IgD-negative memory B cell (primary cell): ENCODE data around the gene PPP1R1B. TPM values are rescaled to one million over a fixed set of nuclear protein-coding genes. Genes with fewer than 3 reads are reported as not detected.

Experiments used
- H3K27ac Mint-ChIP-seq, 3 donors: one replicate each; pipeline ENCODE4 v1.8.0; 2020 to 2022; ENCODE audit warnings: mild to moderate bottlenecking in 3 of 3, mixed read lengths in 3 of 3, moderate library complexity in 1 of 3
- H3K27me3 Mint-ChIP-seq: one replicate; pipeline ENCODE4 v1.8.0; 2021; ENCODE audit warnings: mixed read lengths
- H3K36me3 Mint-ChIP-seq: one replicate; pipeline ENCODE4 v1.8.0; 2020; ENCODE audit warnings: mild to moderate bottlenecking, mixed read lengths
- H3K4me1 Mint-ChIP-seq, 3 donors: one replicate each; pipeline ENCODE4 v1.8.0; 2020 to 2022; ENCODE audit warnings: mixed read lengths in 3 of 3, mild to moderate bottlenecking in 1 of 3
- H3K4me3 Mint-ChIP-seq, 4 donors: one replicate each; pipeline ENCODE4 v1.8.0; 2020 to 2022; ENCODE audit warnings: mild to moderate bottlenecking in 4 of 4, mixed read lengths in 4 of 4, moderate library complexity in 3 of 4
- H3K9me3 Mint-ChIP-seq, 3 donors: one replicate each; pipeline ENCODE4 v1.8.0; 2020 to 2021; ENCODE audit warnings: mixed read lengths in 3 of 3, mild to moderate bottlenecking in 1 of 3
- polyA plus RNA-seq: library from polyadenylated mRNA; unstranded; fragments of 300-500 nt; fragmentation: Illumina TruSeq; gene quantifications from one replicate; pipeline ENCODE4 v1.2.3, GENCODE V29; 2021

PPP1R1B gene
- polyA plus RNA-seq, 1 donor from 2014 or later = not detected

DNA sequence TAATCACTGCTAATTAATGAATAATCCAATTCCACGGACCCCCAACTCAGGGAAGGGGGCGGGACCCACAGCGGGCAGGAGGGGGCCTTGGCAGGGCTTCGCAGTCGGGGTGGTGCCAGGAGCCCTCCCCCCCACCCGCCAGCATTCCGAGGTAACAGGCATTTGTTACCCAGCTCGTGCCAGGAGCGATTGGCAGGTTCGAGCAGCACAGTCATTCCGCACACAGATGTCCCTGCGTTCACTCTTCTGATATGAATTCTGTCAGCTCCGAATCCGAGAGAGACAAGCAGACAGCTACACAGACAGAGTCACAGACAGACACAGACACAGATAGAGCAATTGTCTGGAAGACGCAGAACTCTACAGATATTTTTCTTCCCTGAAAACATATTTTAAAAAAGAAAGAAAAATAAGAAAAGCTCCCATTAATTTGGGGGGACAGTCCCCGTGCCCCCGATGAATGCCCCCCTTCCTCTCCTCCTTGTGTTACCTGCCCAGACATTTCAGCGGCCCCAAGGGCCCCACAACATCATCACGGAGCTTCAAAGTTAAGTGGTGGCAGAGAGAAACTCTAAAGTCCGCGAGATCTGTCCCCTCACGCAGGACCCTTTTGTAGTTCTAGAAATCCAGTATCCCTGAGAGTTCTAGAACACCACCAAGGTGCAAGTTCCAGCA, 29.2 kb upstream of the PPP1R1B start:
- Mint-ChIP-seq H3K9me3 (peaks cover 0 to 3% (median under 1%) of the 10 kb centered on the region in 3 donors), H3K4me3 (peak overlapping the region in 2 of 4 donors; percentile 27 to 56)

GRCh38 chr17:39598047-39598481, 28.7 kb upstream of the PPP1R1B start:
- peak overlapping the region in 3 of 4 donors; percentile 27 to 54 (median 48) for H3K4me3 Mint-ChIP-seq
- peak overlapping the region in 1 of 3 donors; percentile 60 for H3K27ac Mint-ChIP-seq
- H3K9me3 Mint-ChIP-seq = peaks cover 0 to 3% (median 0%) of the 10 kb centered on the region in 3 donors
- peaks cover 2% of the 10 kb centered on the region for H3K36me3 Mint-ChIP-seq
- peaks cover 6 to 16% (median 12%) of the 10 kb centered on the region in 3 donors for H3K4me1 Mint-ChIP-seq
- H3K27me3 Mint-ChIP-seq = peaks cover 71% of the 10 kb centered on the region

More for the DNA sequence above, 29.2 kb upstream of the PPP1R1B start:
- Mint-ChIP-seq H3K27ac (peak overlapping the region in 1 of 3 donors; percentile 60), H3K4me1 (peaks cover 6 to 16% (median 12%) of the 10 kb centered on the region in 3 donors), H3K27me3 (peaks cover 69% of the 10 kb centered on the region), H3K36me3 (peaks cover 2% of the 10 kb centered on the region)

DNA sequence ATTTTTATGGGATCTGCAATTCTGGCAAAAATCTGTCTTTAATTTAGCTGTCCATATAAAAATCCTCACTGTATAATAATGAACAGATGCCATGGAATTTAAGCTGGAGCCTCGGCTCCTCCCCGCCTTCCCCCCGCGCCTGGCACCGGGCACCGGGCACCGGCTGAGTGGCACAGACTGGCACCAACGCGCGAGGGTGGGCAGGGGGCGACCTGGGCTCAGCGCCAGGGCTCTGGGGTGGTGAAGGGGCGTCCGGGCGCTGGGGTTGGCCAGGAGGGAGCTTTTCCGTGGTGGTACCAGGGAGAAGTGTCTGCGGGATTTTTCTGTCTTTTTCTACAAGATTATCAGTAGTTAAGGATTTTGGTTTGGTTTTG, 28.1 kb upstream of the PPP1R1B start:
- H3K9me3 Mint-ChIP-seq = peaks cover 0 to 3% (median 0%) of the 10 kb centered on the region in 3 donors
- no peak overlapping the region for H3K27ac Mint-ChIP-seq
- H3K36me3 Mint-ChIP-seq = peaks cover 2% of the 10 kb centered on the region
- peak overlapping the region in 1 of 4 donors; percentile 19 for H3K4me3 Mint-ChIP-seq
- H3K27me3 Mint-ChIP-seq = peaks cover 72% of the 10 kb centered on the region
- peaks cover 7 to 21% (median 17%) of the 10 kb centered on the region in 3 donors for H3K4me1 Mint-ChIP-seq

DNA sequence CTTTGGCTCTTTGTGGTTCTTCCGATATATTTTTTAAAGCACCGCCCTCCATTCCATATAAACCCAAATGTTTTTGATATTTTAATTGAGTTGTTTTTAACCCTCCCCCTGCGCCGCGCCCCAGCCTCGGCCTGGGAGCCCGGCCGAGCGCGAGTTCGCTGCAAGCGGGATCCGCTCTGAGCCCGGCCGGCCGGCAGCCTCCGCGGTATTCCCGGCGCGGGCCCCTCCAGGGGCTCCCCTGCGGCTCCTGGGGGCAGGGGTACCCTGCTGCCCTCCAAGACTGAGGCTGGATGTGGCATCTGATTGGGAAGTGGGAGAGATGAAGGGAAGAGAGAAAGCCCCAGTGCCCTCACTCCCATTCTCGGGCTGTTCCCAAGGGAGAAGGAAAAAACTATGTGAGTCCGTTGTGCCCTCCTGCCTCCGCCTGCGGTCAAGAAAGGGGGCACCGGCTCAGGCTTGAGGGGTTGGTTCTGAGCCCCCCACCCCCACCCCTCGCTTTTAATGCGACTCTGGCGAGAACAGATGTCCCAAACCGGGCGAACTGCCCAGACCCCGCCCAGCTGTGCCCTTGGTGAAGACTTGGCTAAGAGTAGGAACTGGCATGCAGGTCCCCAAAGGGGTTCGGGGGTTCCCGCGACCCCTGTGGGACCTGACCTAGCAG, 27.6 kb upstream of the PPP1R1B start:
- H3K27me3 Mint-ChIP-seq = peaks cover 76% of the 10 kb centered on the region
- H3K27ac Mint-ChIP-seq = peak overlapping the region in 2 of 3 donors; percentile 39 to 53
- peak overlapping the region in 3 of 4 donors; percentile 47 to 61 (median 60) for H3K4me3 Mint-ChIP-seq
- H3K9me3 Mint-ChIP-seq = peaks cover 0 to 3% (median 0%) of the 10 kb centered on the region in 3 donors
- H3K36me3 Mint-ChIP-seq = peaks cover 2% of the 10 kb centered on the region
- H3K4me1 Mint-ChIP-seq = peaks cover 6 to 24% (median 20%) of the 10 kb centered on the region in 3 donors

- Mint-ChIP-seq H3K4me1 (peaks cover 8 to 24% (median 20%) of the 10 kb centered on the region in 3 donors), H3K27ac (peak overlapping the region; percentile 39 to 54 (median 53))
Observed at GRCh38 chr17:39599665-39600231, 27.0 kb upstream of the PPP1R1B start.

DNA sequence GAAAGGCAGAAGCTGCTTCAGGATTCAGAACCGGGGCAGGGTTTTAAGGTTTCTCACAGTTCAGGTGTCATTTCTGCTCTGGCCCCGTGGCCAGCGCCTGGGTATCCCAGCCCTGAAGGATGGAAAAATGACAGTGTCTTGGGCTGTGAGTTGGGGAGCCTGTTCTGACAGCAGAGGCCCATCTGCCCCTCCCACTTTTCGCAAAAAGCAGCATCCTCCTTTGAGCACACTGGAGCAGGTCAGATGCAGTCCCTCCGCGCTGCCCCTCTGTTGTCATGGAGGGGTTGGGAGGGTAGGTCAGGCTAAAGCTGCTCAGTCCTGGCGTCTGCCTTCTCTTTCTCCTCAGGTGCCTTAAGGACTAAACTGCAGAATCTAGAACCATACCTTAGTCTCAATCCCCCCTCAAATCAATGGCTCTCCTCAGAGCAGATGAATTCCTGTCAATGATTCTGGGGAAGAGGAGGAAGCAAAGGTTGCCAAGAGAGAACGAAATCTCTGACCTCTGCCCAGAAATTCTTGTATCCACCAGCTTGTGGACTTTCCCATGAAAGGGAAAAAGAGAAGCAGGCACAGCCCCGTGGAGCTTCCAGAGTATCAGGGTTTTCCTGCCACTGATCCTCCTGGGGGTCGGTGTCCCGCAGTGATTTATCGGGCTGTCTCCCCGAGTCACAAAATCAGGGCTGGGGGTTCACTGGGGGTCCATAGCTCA, 26.3 kb upstream of the PPP1R1B start:
- H3K36me3 Mint-ChIP-seq = peaks cover 2% of the 10 kb centered on the region
- H3K4me3 Mint-ChIP-seq = no peak overlapping the region
- peak overlapping the region in 1 of 3 donors; percentile 54 for H3K27ac Mint-ChIP-seq
- peaks cover 0 to 3% (median 0%) of the 10 kb centered on the region in 3 donors for H3K9me3 Mint-ChIP-seq
- peaks cover 79% of the 10 kb centered on the region for H3K27me3 Mint-ChIP-seq
- H3K4me1 Mint-ChIP-seq = peaks cover 9 to 28% (median 20%) of the 10 kb centered on the region in 3 donors

More at GRCh38 chr17:39599665-39600231, 27.0 kb upstream of the PPP1R1B start:
- H3K27me3 Mint-ChIP-seq = peaks cover 80% of the 10 kb centered on the region
- peaks cover 0 to 3% (median 0%) of the 10 kb centered on the region in 3 donors for H3K9me3 Mint-ChIP-seq
- peaks cover 2% of the 10 kb centered on the region for H3K36me3 Mint-ChIP-seq
- H3K4me3 Mint-ChIP-seq = peak overlapping the region in 3 of 4 donors; percentile 60 to 67 (median 61)

DNA sequence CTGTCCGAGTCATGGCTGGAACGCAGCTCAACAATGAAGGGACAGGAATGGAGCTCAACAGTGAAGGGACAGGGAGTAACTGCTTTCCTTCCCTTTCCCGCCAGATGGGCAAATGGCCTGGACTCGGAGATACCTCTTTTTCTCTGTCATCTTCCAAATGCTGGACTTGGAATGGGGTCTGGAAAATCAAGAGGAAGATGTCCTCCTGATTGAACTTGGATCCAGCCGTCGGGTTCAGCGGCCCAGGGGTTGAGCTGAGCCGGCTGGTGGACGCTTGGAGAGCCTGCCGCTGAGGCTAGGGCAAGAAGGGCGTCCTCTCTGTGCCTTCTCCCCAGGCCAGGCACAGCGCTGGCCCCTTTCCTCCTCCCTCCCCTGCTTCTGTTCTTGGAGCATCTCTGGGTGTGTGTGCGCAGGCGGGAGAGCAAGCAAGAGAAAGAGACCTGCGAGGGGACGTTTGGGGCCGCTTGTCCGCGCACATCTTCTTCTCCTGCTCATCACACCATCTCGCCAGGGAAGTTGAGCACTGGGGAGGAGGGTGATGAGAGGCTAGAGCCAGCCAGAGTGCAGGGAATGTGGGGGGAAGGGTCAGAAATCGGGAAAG, 25.7 kb upstream of the PPP1R1B start:
- Mint-ChIP-seq H3K4me1 (peaks cover 9 to 30% (median 20%) of the 10 kb centered on the region in 3 donors), H3K27me3 (peaks cover 78% of the 10 kb centered on the region), H3K4me3 (no peak overlapping the region)

GRCh38 chr17:39601758-39602532, 24.8 kb upstream of the PPP1R1B start:
- H3K9me3 Mint-ChIP-seq = peaks cover 0 to 3% (median 0%) of the 10 kb centered on the region in 3 donors
- peaks cover 9 to 29% (median 20%) of the 10 kb centered on the region in 3 donors for H3K4me1 Mint-ChIP-seq
- peaks cover 2% of the 10 kb centered on the region for H3K36me3 Mint-ChIP-seq
- H3K27ac Mint-ChIP-seq = peak overlapping the region in 1 of 3 donors; percentile 80
- H3K27me3 Mint-ChIP-seq = peaks cover 77% of the 10 kb centered on the region
- peak overlapping the region in 1 of 4 donors; percentile 24 for H3K4me3 Mint-ChIP-seq

More for the DNA sequence above, 25.7 kb upstream of the PPP1R1B start:
- Mint-ChIP-seq H3K36me3 (peaks cover 2% of the 10 kb centered on the region), H3K9me3 (peaks cover 0 to 3% (median 0%) of the 10 kb centered on the region in 3 donors), H3K27ac (peak overlapping the region in 2 of 3 donors; percentile 71 to 76)

DNA sequence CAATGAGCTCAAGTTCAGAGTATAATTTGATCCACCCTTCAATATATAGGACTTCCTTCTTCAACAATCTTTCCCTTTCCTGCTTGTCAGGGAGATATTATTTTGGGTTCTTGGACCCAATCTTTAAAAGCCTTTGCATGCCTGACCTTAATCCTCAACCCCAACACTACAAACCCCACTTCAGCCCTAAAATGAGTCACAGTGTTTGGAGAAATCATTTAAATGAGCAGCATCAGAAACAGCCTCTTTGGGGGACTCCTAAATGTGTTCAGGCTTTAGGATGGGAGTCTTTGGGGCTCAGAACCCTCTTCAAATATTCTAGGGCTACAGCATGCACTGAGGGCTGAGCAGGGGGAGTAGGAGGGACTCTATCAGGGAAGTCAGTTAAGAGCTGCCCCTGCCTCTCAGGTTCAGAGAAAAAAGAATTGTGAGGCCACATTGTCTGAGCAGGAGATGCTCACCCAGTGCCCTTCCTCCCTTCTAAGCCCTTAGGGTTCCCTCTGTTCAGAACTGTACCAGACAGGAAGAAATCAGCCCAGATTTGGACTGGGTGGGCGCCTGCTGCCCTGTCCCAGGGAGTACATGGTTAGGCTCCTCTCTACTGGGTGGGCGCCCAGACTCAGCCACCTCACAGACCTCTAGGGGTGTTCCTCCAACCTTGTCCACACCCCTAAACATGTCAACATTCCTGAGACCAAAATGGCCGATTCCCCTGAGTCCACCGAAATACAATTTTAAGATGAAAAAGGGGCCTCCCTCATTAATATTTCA, 24.0 kb upstream of the PPP1R1B start:
- Mint-ChIP-seq H3K36me3 (peaks cover 2% of the 10 kb centered on the region), H3K27me3 (peaks cover 77% of the 10 kb centered on the region), H3K4me1 (peaks cover 9 to 25% (median 16%) of the 10 kb centered on the region in 3 donors), H3K4me3 (peak overlapping the region in 1 of 4 donors; percentile 73), H3K9me3 (peaks cover 0 to 2% (median 0%) of the 10 kb centered on the region in 3 donors), H3K27ac (peak overlapping the region in 2 of 3 donors; percentile 40 to 80)

GRCh38 chr17:39603304-39604016, 23.3 kb upstream of the PPP1R1B start:
- Mint-ChIP-seq H3K4me3 (peak overlapping the region in 3 of 4 donors; percentile 48 to 73 (median 68)), H3K4me1 (peaks cover 9 to 20% (median 12%) of the 10 kb centered on the region in 3 donors), H3K27me3 (peaks cover 75% of the 10 kb centered on the region), H3K36me3 (peaks cover 2% of the 10 kb centered on the region), H3K9me3 (no peaks in the 10 kb centered on the region), H3K27ac (peak overlapping the region; percentile 40 to 86 (median 80))

GRCh38 chr17:39604911-39605491, 21.8 kb upstream of the PPP1R1B start:
- Mint-ChIP-seq H3K9me3 (no peaks in the 10 kb centered on the region), H3K4me3 (peak overlapping the region; percentile 25 to 87 (median 74)), H3K4me1 (peaks cover 9 to 14% (median 9%) of the 10 kb centered on the region in 3 donors), H3K27me3 (peaks cover 71% of the 10 kb centered on the region), H3K36me3 (no peaks in the 10 kb centered on the region), H3K27ac (peak overlapping the region in 2 of 3 donors; percentile 80 to 82)
